GM12878 (cell line): ENCODE results near the gene RAPSN. TPM values are rescaled to one million over a fixed set of nuclear protein-coding genes. Genes with fewer than 3 reads are reported as not detected.

Experiments
- ATAC-seq: fragments of 200-7000 bp; cut with Tn5 transposase; 3 replicates; pipeline ENCODE4 v1.9.1; 2020; ENCODE audit warnings: mild to moderate bottlenecking, moderate library complexity
- BruUV-seq: library from RNA; stranded (reverse); fragments of 400-500 nt; replicated peaks from 2 replicates; lab custom pipeline; 2021; lab: Mats Ljungman, UMichigan
- CTCF ChIA-PET: fragments of 300-600 bp; sonication (Branson Sonifier 250); formaldehyde crosslinking; extraction: SDS; loops from one replicate; lab custom pipeline; 2021; ENCODE audit warnings: inconsistent platforms; lab: Yijun Ruan, JAX
- POLR2A ChIA-PET: fragments of 350-600 bp; formaldehyde crosslinking; extraction: SDS; loops from one replicate; lab custom pipeline; 2021; ENCODE audit warnings: inconsistent platforms; lab: Charles Lee
- RAD21 ChIA-PET: fragments of 300-600 bp; sonication (Branson Sonifier 250); formaldehyde crosslinking; loops from one replicate; lab custom pipeline; 2023; ENCODE audit warnings: antibody characterized with exemption; ENCODE audit not compliant: unreplicated experiment; lab: Charles Lee
- SMC1A ChIA-PET: fragments of 300-600 bp; sonication (Branson Sonifier 250); formaldehyde crosslinking; loops from one replicate; lab custom pipeline; 2023; ENCODE audit not compliant: unreplicated experiment, uncharacterized antibody; lab: Charles Lee
- DNase-seq: peaks from one replicate; pipeline ENCODE4 v3.0.0-alpha.2; 2011; ENCODE audit warnings: low read depth, low spot score
- FAIRE-seq: peaks from 3 replicates; lab custom pipeline; 2011; peaks lifted over from hg19 to GRCh38; lab: Jason Lieb, UNC
- H2AFZ ChIP-seq: 2 replicates; pipeline ENCODE4 v1.6.0; 2011; ENCODE audit warnings: low read depth, low read length, control low read depth; ENCODE audit not compliant: control insufficient read depth
- H3K27ac ChIP-seq: 2 replicates; pipeline ENCODE4 v1.5.1; 2011; ENCODE audit warnings: control low read depth; ENCODE audit not compliant: control insufficient read depth, insufficient read depth
- H3K27me3 ChIP-seq, 2 experiments: replicated peaks in 1 of 2; 2 replicates each; pipeline versions ENCODE4 v1.6.0 to v1.6.1; 2011; ENCODE audit warnings: low read length in 1 of 2; ENCODE audit not compliant: control insufficient read depth in 2 of 2, insufficient read depth in 2 of 2
- H3K36me3 ChIP-seq, 2 experiments: 2 replicates each; pipeline ENCODE4 v1.5.1; 2011; ENCODE audit warnings: low read length in 1 of 2; ENCODE audit not compliant: control insufficient read depth in 2 of 2, insufficient read depth in 2 of 2
- H3K4me1 ChIP-seq: 2 replicates; pipeline ENCODE4 v1.6.1; 2011; ENCODE audit warnings: mild to moderate bottlenecking, low read length, moderate library complexity, mixed read lengths; ENCODE audit not compliant: control insufficient read depth, insufficient read depth
- H3K4me2 ChIP-seq: 2 replicates; pipeline ENCODE4 v1.6.0; 2011; ENCODE audit warnings: control low read depth; ENCODE audit not compliant: control insufficient read depth, insufficient read depth
- H3K4me3 ChIP-seq: fragments of 200-600 bp; sonication (generic); 2 replicates; pipeline ENCODE4 v1.5.1; 2016
- H3K79me2 ChIP-seq: 2 replicates; pipeline ENCODE4 v1.6.0; 2011; ENCODE audit warnings: low read length; ENCODE audit not compliant: control insufficient read depth, insufficient read depth
- H3K9ac ChIP-seq: 2 replicates; pipeline ENCODE4 v1.8.0; 2011; ENCODE audit warnings: low read length, control low read depth, mixed read lengths; ENCODE audit not compliant: control insufficient read depth, insufficient read depth
- H3K9me3 ChIP-seq: replicated peaks from 3 replicates; pipeline ENCODE4 v1.5.1; 2011; ENCODE audit warnings: mild to moderate bottlenecking, low read length; ENCODE audit not compliant: control insufficient read depth, insufficient read depth
- H4K20me1 ChIP-seq: 2 replicates; pipeline ENCODE4 v1.6.0; 2011; ENCODE audit not compliant: control insufficient read depth, insufficient read depth
- CTCF ChIP-seq, 3 experiments: IDR thresholded peaks in 2 of 3; conservative IDR thresholded peaks in 1 of 3; 2 replicates each; pipeline ENCODE4 v1.5.1; 2011; ENCODE audit warnings: low read depth in 3 of 3, low read length in 3 of 3, mild to moderate bottlenecking in 3 of 3, control low read depth in 2 of 3, moderate library complexity in 2 of 3, inconsistent platforms in 1 of 3, mixed read lengths in 1 of 3; ENCODE audit not compliant: control insufficient read depth in 2 of 3, insufficient read depth in 1 of 3; ENCODE audit errors: extremely low read depth in 1 of 3
- MEF2A ChIP-seq: IDR thresholded peaks from 2 replicates; pipeline ENCODE4 v1.6.1; 2011; ENCODE audit warnings: low read depth, mild to moderate bottlenecking, low read length, moderate library complexity; ENCODE audit not compliant: insufficient read depth
- NR2C1 ChIP-seq: fragments of 450-650 bp; IDR thresholded peaks from 2 replicates; pipeline ENCODE4 v1.6.1; 2017; ENCODE audit warnings: antibody characterized with exemption, mild to moderate bottlenecking, moderate library complexity
- SUZ12 ChIP-seq: fragments of 200-600 bp; sonication (generic); IDR thresholded peaks from one replicate; pipeline ENCODE4 v1.6.1; 2018; ENCODE audit warnings: antibody characterized with exemption, mild to moderate bottlenecking; ENCODE audit not compliant: unreplicated experiment
- WGBS: methylation state at CpG from one replicate; pipeline ENCODE4 v1.1.6; 2016; ENCODE audit warnings: low lambda C conversion rate; ENCODE audit not compliant: insufficient replicate concordance, insufficient coverage; ENCODE audit errors: missing lambda C conversion rate; 5-methylcytosine and 5-hydroxymethylcytosine counted together
- in situ Hi-C: fragments of 300-500 bp; cut with MboI; formaldehyde crosslinking; loops from 9 replicates; pipeline ENCODE4 v1.14.3; 2018; ENCODE audit warnings: mixed read lengths
- intact Hi-C: fragments of 100-400 bp; cut with micrococcal nuclease; formaldehyde crosslinking; loops from one replicate; pipeline ENCODE4 v1.14.2; 2022; ENCODE audit not compliant: unreplicated experiment
- polyA plus RNA-seq, 11 experiments: library from polyadenylated mRNA; depleted of rRNA in 4 of 11; unstranded in 6 of 11; stranded (reverse) in 5 of 11; fragments of >200 nt; fragmentation: Nextera tagmentation in 4 of 11; fragmentation: Illumina TruSeq in 1 of 11; extraction: Ambion mirVana in 4 of 11; extraction: Trizol in 1 of 11; gene quantifications; 1 replicate in 1 of 11; 2 replicates in 10 of 11; pipeline versions ENCODE4 v1.2.1 to v1.2.3, GENCODE V29; 2011 to 2016; ENCODE audit warnings: inconsistent platforms in 2 of 11, missing spikeins in 2 of 11, low read depth in 1 of 11
- total RNA-seq, 4 experiments: library from RNA; depleted of rRNA in 3 of 4; stranded (reverse); fragments of >200 nt in 3 of 4; fragmentation: Illumina TruSeq in 1 of 4; extraction: Trizol in 1 of 4; gene quantifications; 2 replicates each; pipeline versions ENCODE4 v1.2.1 to v1.2.3, GENCODE V29; 2013 to 2021

The RAPSN gene
- total and polyA plus RNA-seq, 10 of the 15 experiments (the other 5 are each of a cell fraction or from before 2014, with no cell fraction given): 0.08 to 0.23 (median 0.14) TPM; not detected in 6

GRCh38 chr11:47391711-47392432, 57.1 kb downstream of the RAPSN start:
- DNase-seq: no peak
- no peak for ATAC-seq
- H3K9ac ChIP-seq: 0 out of 2 replicates have a peak overlapping the region, but pooled peaks have one; percentile 62
- H3K9me3 ChIP-seq: no peaks in the 10 kb centered on the region
- TF ChIP-seq CTCF (IDR thresholded peaks at IDR 0.05 in 2 of 3, conservative IDR thresholded peaks at IDR 0.05 in 1 of 3; ENCODE audit: control insufficient read depth in 2 of 3, extremely low read depth in 1 of 3, insufficient read depth in 1 of 3, low read depth in 3 of 3, low read length in 3 of 3) (no peak), MEF2A (no peak), NR2C1 (no peak), SUZ12 (no peak)
- intact Hi-C loops (no loop called here), in situ Hi-C loops (no loop called here)
- peak overlapping the region; percentile 78 for H3K27ac ChIP-seq
- CTCF ChIA-PET: interaction anchor here (0.7 to 5.0 kb wide), 10 partner anchors 9 to 774 kb away, joined by 3 to 40 read pairs (median 4); partner anchors contain the start of genes ATG13 and SPI1
- H3K4me3 ChIP-seq: no peak overlapping the region
- H3K27me3 ChIP-seq: no peaks in the 10 kb centered on the region
- WGBS: 85% methylated on average over 14 of the region's 16 CpGs
- H3K4me2 ChIP-seq: no peak overlapping the region; the same call in 1 of the 2 replicates
- no peaks in the 10 kb centered on the region; a peak in 1 of 4 replicates for H3K36me3 ChIP-seq
- H3K79me2 ChIP-seq: no peaks in the 10 kb centered on the region; the same call in 1 of the 2 replicates
- SMC1A ChIA-PET: interaction anchor here (1.1 to 5.0 kb wide), 5 partner anchors 8 to 20 kb away, joined by 4 to 36 read pairs (median 11); partner anchors contain the start of gene SPI1
- no peaks in the 10 kb centered on the region for H4K20me1 ChIP-seq
- RAD21 ChIA-PET: interaction anchor here (1.1 to 3.7 kb wide), 4 partner anchors 8 to 18 kb away, joined by 3 to 21 read pairs (median 16); partner anchors contain the start of gene SPI1
- FAIRE-seq: no peak
- no peak overlapping the region for H2AFZ ChIP-seq
- H3K4me1 ChIP-seq: peaks cover 41% of the 10 kb centered on the region
- POLR2A ChIA-PET: interaction anchor here (0.6 to 8.5 kb wide), 8 partner anchors 8 to 349 kb away, joined by 3 to 94 read pairs (median 4); partner anchors contain the start of genes ACP2, SLC39A13 and SPI1
- no TSS peak for BruUV-seq
